Chondrocyte (in vitro differentiated cells): ENCODE data around the gene ADIRF. TPM values are rescaled to one million over a fixed set of nuclear protein-coding genes. Genes with fewer than 3 reads are reported as not detected.
"Not testable (repeated sequence)": the region's sequence is repeated elsewhere in the genome, so short reads cannot be mapped to it uniquely, and the experiment has no call there.

Experiments used
- DNase-seq: peaks from one replicate; pipeline ENCODE4 v3.0.0; 2021; ENCODE audit warnings: mixed read lengths, low spot score
- H3K27ac Mint-ChIP-seq: one replicate; pipeline ENCODE4 v1.8.0; 2021; ENCODE audit warnings: mild to moderate bottlenecking, moderate library complexity, mixed read lengths; ENCODE audit not compliant: unreplicated experiment
- H3K27me3 Mint-ChIP-seq: 2 replicates; pipeline ENCODE4 v1.8.0; 2021; ENCODE audit warnings: low read depth, mixed read lengths
- H3K36me3 Mint-ChIP-seq: 2 replicates; pipeline ENCODE4 v1.8.0; 2021; ENCODE audit warnings: low read depth, mixed read lengths
- H3K4me1 Mint-ChIP-seq: 2 replicates; pipeline ENCODE4 v1.8.0; 2021; ENCODE audit warnings: low read depth, mild to moderate bottlenecking, mixed read lengths
- H3K4me3 Mint-ChIP-seq: one replicate; pipeline ENCODE4 v1.8.0; 2021; ENCODE audit warnings: mild to moderate bottlenecking, moderate library complexity, mixed read lengths; ENCODE audit not compliant: unreplicated experiment
- H3K9me3 Mint-ChIP-seq: 2 replicates; pipeline ENCODE4 v1.8.0; 2021; ENCODE audit warnings: low read depth, mixed read lengths
- total RNA-seq: library from RNA; stranded (reverse); gene quantifications from 3 replicates; pipeline ENCODE4 v1.2.1, GENCODE V29; 2021
- TF ChIP-seq, protein P1 (sequence below): fragments of 200-600 bp; sonication (generic); IDR thresholded peaks from 2 replicates; pipeline ENCODE4 v1.5.0; 2021; ENCODE audit warnings: antibody characterized with exemption, mild to moderate bottlenecking, moderate library complexity

Gene ADIRF
- total RNA-seq, 1 donor from 2014 or later: 0.65 TPM

DNA sequence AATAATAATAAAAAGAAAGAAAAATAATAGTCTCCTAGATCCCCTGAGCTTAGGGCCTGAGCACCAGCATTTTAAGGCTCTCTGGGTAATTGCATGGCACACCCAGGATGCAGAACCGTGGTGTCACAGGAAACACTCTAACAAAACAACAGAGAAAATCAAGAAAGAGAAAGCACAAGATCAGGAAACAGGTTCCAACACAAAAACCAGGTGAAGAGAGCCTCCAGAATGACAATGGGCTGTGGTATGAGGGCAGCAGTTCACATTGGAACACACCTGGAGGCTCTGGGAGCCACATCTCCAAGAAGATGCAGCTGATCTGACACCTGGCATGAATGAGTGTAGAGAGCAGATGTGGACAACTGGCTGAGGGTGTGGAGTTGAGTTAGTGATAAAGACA is 17.9 kb upstream of the ADIRF start:
- TF ChIP-seq, protein P1, sequence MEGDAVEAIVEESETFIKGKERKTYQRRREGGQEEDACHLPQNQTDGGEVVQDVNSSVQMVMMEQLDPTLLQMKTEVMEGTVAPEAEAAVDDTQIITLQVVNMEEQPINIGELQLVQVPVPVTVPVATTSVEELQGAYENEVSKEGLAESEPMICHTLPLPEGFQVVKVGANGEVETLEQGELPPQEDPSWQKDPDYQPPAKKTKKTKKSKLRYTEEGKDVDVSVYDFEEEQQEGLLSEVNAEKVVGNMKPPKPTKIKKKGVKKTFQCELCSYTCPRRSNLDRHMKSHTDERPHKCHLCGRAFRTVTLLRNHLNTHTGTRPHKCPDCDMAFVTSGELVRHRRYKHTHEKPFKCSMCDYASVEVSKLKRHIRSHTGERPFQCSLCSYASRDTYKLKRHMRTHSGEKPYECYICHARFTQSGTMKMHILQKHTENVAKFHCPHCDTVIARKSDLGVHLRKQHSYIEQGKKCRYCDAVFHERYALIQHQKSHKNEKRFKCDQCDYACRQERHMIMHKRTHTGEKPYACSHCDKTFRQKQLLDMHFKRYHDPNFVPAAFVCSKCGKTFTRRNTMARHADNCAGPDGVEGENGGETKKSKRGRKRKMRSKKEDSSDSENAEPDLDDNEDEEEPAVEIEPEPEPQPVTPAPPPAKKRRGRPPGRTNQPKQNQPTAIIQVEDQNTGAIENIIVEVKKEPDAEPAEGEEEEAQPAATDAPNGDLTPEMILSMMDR: no peak
- peaks cover 13% of the 10 kb centered on the region for H3K9me3 Mint-ChIP-seq
- peaks cover 28% of the 10 kb centered on the region for H3K4me1 Mint-ChIP-seq
- H3K27ac Mint-ChIP-seq: no peak overlapping the region
- H3K27me3 Mint-ChIP-seq: peaks cover 7% of the 10 kb centered on the region
- no peak overlapping the region for H3K4me3 Mint-ChIP-seq
- peaks cover 3% of the 10 kb centered on the region for H3K36me3 Mint-ChIP-seq
- no peak for DNase-seq

DNA sequence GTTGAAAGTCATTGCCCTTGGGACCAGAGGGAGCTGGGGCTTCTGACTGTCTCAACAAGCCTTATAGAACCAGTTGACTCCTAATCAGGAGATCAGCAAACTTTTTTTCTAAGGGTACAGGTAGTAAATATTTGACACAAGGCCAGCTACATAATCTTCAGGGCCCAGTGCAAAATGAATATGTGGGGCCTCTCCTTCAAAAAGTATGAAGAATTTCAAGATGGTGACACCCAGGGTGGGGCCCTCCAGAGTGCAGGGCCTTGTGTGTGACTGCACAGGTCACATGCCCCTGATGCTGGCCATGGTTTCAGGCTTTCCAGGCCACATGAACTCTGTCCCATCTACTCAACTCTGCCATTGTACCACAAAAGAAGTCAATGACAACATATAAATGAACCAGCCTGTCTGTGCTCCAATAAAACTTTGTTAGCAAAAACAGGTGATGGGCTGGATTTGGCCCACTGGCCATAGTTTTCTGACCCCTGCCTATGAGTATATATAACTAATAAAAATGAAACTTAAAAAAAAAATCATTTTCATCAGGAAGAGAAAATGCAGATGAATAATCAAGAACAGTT is 17.0 kb upstream of the ADIRF start:
- peaks cover 7% of the 10 kb centered on the region for H3K27me3 Mint-ChIP-seq
- peaks cover 13% of the 10 kb centered on the region for H3K9me3 Mint-ChIP-seq
- H3K4me3 Mint-ChIP-seq: no peak overlapping the region
- no peak overlapping the region for H3K27ac Mint-ChIP-seq
- H3K36me3 Mint-ChIP-seq: peaks cover 3% of the 10 kb centered on the region
- H3K4me1 Mint-ChIP-seq: peaks cover 26% of the 10 kb centered on the region
- DNase-seq: peak; percentile 24
- TF ChIP-seq, protein P1: no peak

DNA sequence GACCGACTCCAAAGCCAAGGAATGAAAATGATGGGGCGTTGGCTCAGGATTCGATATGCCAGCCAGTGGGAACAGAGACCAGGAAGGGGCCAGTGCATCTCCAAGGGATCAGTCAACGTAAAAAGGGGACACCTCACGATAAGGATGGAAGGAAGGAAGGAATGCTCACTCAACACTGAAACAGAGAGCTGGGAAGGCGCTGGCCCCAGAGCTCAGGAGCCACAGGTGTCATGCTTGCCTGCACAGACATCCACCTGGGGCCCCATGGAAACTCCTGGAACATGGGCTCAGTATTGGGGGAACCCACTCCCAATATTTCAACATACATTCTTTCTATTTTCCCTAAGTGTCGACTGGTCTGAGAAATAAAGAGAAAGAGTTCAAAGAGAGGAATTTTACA is 16.2 kb upstream of the ADIRF start:
- peak; percentile 35 for DNase-seq
- Mint-ChIP-seq H3K4me3 (no peak overlapping the region), H3K36me3 (peaks cover 3% of the 10 kb centered on the region), H3K9me3 (peaks cover 13% of the 10 kb centered on the region), H3K27ac (no peak overlapping the region), H3K4me1 (peaks cover 33% of the 10 kb centered on the region), H3K27me3 (peaks cover under 1% of the 10 kb centered on the region)
- TF ChIP-seq, protein P1: no peak

DNA sequence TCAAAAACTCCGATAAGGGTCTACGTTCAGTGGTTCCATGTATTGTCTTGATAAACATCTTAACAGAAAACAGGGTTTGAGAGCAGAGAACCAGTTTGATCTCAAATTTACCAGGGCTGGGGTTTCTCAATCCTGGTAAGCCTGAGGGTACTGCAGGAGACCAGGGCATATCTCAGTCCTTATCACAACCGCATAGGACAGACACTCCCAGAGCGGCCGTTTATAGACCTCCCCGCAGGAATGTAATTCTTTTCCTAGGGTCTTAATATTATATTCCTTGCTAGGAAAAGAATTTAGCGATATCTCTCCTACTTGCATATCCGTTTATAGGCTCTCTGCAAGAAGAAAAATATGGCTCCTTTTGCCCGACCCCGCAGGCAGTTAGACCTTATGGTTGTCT is 15.6 kb upstream of the ADIRF start:
- H3K4me3 Mint-ChIP-seq, H3K36me3 Mint-ChIP-seq, H3K27ac Mint-ChIP-seq, H3K27me3 Mint-ChIP-seq, DNase-seq: not testable (repeated sequence)
- H3K4me1 Mint-ChIP-seq: peaks cover 38% of the 10 kb centered on the region
- peaks cover 13% of the 10 kb centered on the region for H3K9me3 Mint-ChIP-seq

DNA sequence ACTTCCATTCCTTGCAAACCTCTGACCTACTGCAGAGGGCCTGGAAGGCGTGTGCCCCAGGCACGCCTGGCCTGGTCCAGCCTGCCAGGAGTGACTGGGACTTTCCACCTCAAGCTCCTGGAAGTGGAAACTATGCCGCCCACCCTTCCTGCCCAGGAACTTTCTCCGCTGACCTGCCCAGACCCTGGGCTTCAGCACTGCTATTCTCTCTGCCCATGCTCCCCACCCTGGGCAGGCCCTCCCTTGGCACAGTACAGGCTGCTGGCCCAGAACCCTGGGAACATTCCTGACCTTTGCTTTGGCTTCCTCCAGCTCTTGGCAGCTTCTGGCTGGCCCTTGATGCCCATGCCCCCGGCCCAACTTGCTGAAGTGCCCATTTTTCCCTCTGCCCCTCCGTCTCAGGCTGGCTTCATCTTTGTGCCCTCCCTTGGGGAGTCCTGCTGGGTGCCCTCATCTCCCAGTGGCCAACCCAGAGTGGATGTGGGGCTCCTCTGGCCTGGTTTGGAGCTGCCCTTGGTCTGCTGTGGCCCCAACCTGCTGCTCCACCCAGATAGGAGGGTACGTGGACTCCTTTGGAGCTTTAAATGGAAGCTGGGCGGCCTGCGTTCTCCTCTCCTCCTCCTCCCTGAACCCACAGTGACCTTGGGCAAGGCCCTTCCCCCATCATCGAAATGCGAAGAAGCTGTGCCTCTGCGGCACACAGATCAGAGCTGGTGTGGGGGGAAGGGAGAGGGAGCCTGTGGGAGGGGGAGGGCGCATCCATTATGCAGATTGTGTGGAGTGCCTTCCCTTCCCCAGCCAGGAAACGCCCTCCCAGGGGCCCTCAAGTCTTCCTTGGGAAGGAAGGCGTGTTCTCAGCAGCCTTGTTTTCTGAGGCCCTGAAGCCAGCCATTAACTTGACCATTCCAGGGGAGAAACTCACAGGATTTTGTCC is 14.3 kb upstream of the ADIRF start:
- Mint-ChIP-seq H3K4me1 (peaks cover 45% of the 10 kb centered on the region), H3K9me3 (peaks cover 13% of the 10 kb centered on the region), H3K4me3 (peak overlapping the region; percentile 19), H3K27ac (peak overlapping the region; percentile 87), H3K36me3 (peaks cover 3% of the 10 kb centered on the region), H3K27me3 (no peaks in the 10 kb centered on the region)
- TF ChIP-seq, protein P1: no peak
- peak; percentile 79 for DNase-seq
